Osteocyte (in vitro differentiated cells): ENCODE data around the gene IL9R. TPM values are rescaled to one million over a fixed set of nuclear protein-coding genes. Genes with fewer than 3 reads are reported as not detected.
"Not testable (repeated sequence)": the region's sequence is repeated elsewhere in the genome, so short reads cannot be mapped to it uniquely, and the experiment has no call there.

Experiments
- DNase-seq: peaks from one replicate; pipeline ENCODE4 v3.0.0; 2021; ENCODE audit warnings: mixed read lengths; ENCODE audit not compliant: unreplicated experiment; ENCODE audit errors: extremely low spot score
- H3K27ac Mint-ChIP-seq: one replicate; pipeline ENCODE4 v1.8.0; 2021; ENCODE audit warnings: mild to moderate bottlenecking, mixed read lengths; ENCODE audit not compliant: unreplicated experiment
- H3K27me3 Mint-ChIP-seq: one replicate; pipeline ENCODE4 v1.8.0; 2021; ENCODE audit warnings: mixed read lengths; ENCODE audit not compliant: unreplicated experiment
- H3K36me3 Mint-ChIP-seq: one replicate; pipeline ENCODE4 v1.8.0; 2021; ENCODE audit warnings: mixed read lengths; ENCODE audit not compliant: unreplicated experiment
- H3K4me1 Mint-ChIP-seq: one replicate; pipeline ENCODE4 v1.8.0; 2021; ENCODE audit warnings: mixed read lengths; ENCODE audit not compliant: unreplicated experiment
- H3K4me3 Mint-ChIP-seq: one replicate; pipeline ENCODE4 v1.8.0; 2021; ENCODE audit warnings: mild to moderate bottlenecking, moderate library complexity, mixed read lengths; ENCODE audit not compliant: unreplicated experiment
- H3K9me3 Mint-ChIP-seq: one replicate; pipeline ENCODE4 v1.8.0; 2021; ENCODE audit warnings: mixed read lengths; ENCODE audit not compliant: unreplicated experiment
- CTCF ChIP-seq: fragments of 200-600 bp; sonication (generic); IDR thresholded peaks from 2 replicates; pipeline ENCODE4 v1.5.0; 2021; ENCODE audit warnings: antibody characterized with exemption, mild to moderate bottlenecking, moderate library complexity
- total RNA-seq: library from RNA; stranded (reverse); gene quantifications from 2 replicates; pipeline ENCODE4 v1.2.1, GENCODE V29; 2021

The IL9R gene
- total RNA-seq, 1 donor from 2014 or later: not detected

GRCh38 chrX:156005144-156005543 lies 7.6 kb downstream of the IL9R start:
- peak; percentile 75 for DNase-seq
- H3K27me3 Mint-ChIP-seq: no peaks in the 10 kb centered on the region
- no peaks in the 10 kb centered on the region for H3K4me1 Mint-ChIP-seq
- H3K9me3 Mint-ChIP-seq: no peaks in the 10 kb centered on the region
- TF ChIP-seq CTCF: no peak
- H3K27ac Mint-ChIP-seq: no peak overlapping the region
- no peak overlapping the region for H3K4me3 Mint-ChIP-seq
- no peaks in the 10 kb centered on the region for H3K36me3 Mint-ChIP-seq

GRCh38 chrX:156006468-156006867 lies 9.0 kb downstream of the IL9R start:
- peak; percentile 51 for DNase-seq
- H3K9me3 Mint-ChIP-seq, H3K4me1 Mint-ChIP-seq, H3K27ac Mint-ChIP-seq, H3K36me3 Mint-ChIP-seq, H3K27me3 Mint-ChIP-seq, H3K4me3 Mint-ChIP-seq: not testable (repeated sequence)

- not testable (repeated sequence) for H3K4me3 Mint-ChIP-seq, H3K27ac Mint-ChIP-seq, H3K4me1 Mint-ChIP-seq, H3K9me3 Mint-ChIP-seq, H3K36me3 Mint-ChIP-seq, H3K27me3 Mint-ChIP-seq
- peak; percentile 71 for DNase-seq
Measured at GRCh38 chrX:156008379-156008778, 10.9 kb downstream of the IL9R start.

GRCh38 chrX:156008915-156009314 lies 11.4 kb downstream of the IL9R start:
- Mint-ChIP-seq H3K36me3 (no peaks in the 10 kb centered on the region), H3K4me3 (no peak overlapping the region), H3K27me3 (no peaks in the 10 kb centered on the region), H3K9me3 (no peaks in the 10 kb centered on the region), H3K4me1 (no peaks in the 10 kb centered on the region), H3K27ac (no peak overlapping the region)
- no peak for TF ChIP-seq CTCF
- peak; percentile 11 for DNase-seq

GRCh38 chrX:156009691-156010090 lies 12.2 kb downstream of the IL9R start:
- not testable (repeated sequence) for H3K4me1 Mint-ChIP-seq, H3K9me3 Mint-ChIP-seq, H3K27me3 Mint-ChIP-seq, H3K36me3 Mint-ChIP-seq, H3K27ac Mint-ChIP-seq, H3K4me3 Mint-ChIP-seq
- peak; percentile 62 for DNase-seq

GRCh38 chrX:156013286-156013953 lies 15.9 kb downstream of the IL9R start:
- H3K27me3 Mint-ChIP-seq, H3K4me1 Mint-ChIP-seq, H3K27ac Mint-ChIP-seq, H3K36me3 Mint-ChIP-seq, H3K4me3 Mint-ChIP-seq, DNase-seq, H3K9me3 Mint-ChIP-seq: not testable (repeated sequence)

- not testable (repeated sequence) for H3K27ac Mint-ChIP-seq, H3K4me1 Mint-ChIP-seq, H3K36me3 Mint-ChIP-seq, H3K27me3 Mint-ChIP-seq, H3K4me3 Mint-ChIP-seq, H3K9me3 Mint-ChIP-seq
- DNase-seq: peak; percentile 57
Measured at GRCh38 chrX:156019846-156020245, 22.4 kb downstream of the IL9R start.

- not testable (repeated sequence) for H3K4me3 Mint-ChIP-seq, H3K27me3 Mint-ChIP-seq, H3K27ac Mint-ChIP-seq, H3K4me1 Mint-ChIP-seq, H3K9me3 Mint-ChIP-seq, H3K36me3 Mint-ChIP-seq
- DNase-seq: peak; percentile 79
Measured at GRCh38 chrX:156023002-156023401, 25.5 kb downstream of the IL9R start.

- not testable (repeated sequence) for H3K4me3 Mint-ChIP-seq, H3K27ac Mint-ChIP-seq
Measured at GRCh38 chrX:156024949-156025492, 27.5 kb downstream of the IL9R start.

GRCh38 chrX:156028653-156029237 lies 31.2 kb downstream of the IL9R start:
- not testable (repeated sequence) for H3K36me3 Mint-ChIP-seq, DNase-seq, H3K9me3 Mint-ChIP-seq, H3K27me3 Mint-ChIP-seq, H3K27ac Mint-ChIP-seq, H3K4me3 Mint-ChIP-seq, H3K4me1 Mint-ChIP-seq

More at GRCh38 chrX:156024949-156025492, 27.5 kb downstream of the IL9R start:
- H3K4me1 Mint-ChIP-seq, H3K9me3 Mint-ChIP-seq, H3K27me3 Mint-ChIP-seq, H3K36me3 Mint-ChIP-seq: not testable (repeated sequence)
- DNase-seq: peak; percentile 85
